Measurements from ENCODE around the gene OLFM3.

GRCh38 chr1:101843160-101843559, 153.6 kb downstream of the OLFM3 start:
- TF ChIP-seq, protein P1, sequence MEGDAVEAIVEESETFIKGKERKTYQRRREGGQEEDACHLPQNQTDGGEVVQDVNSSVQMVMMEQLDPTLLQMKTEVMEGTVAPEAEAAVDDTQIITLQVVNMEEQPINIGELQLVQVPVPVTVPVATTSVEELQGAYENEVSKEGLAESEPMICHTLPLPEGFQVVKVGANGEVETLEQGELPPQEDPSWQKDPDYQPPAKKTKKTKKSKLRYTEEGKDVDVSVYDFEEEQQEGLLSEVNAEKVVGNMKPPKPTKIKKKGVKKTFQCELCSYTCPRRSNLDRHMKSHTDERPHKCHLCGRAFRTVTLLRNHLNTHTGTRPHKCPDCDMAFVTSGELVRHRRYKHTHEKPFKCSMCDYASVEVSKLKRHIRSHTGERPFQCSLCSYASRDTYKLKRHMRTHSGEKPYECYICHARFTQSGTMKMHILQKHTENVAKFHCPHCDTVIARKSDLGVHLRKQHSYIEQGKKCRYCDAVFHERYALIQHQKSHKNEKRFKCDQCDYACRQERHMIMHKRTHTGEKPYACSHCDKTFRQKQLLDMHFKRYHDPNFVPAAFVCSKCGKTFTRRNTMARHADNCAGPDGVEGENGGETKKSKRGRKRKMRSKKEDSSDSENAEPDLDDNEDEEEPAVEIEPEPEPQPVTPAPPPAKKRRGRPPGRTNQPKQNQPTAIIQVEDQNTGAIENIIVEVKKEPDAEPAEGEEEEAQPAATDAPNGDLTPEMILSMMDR (IDR thresholded peaks at IDR 0.05) = no peak
- TF ChIP-seq POLR2A (IDR thresholded peaks at IDR 0.05) = no peak

All from esophagus squamous epithelium (tissue), 4 donors.